Measurements from ENCODE around the gene CCDC142. TPM values are rescaled to one million over a fixed set of nuclear protein-coding genes. Genes with fewer than 3 reads are reported as not detected.
"Not testable (repeated sequence)": the region's sequence is repeated elsewhere in the genome, so short reads cannot be mapped to it uniquely, and the experiment has no call there.

CCDC142 gene
- total RNA-seq, 3 donors from 2014 or later (not counting 1 experiment from before 2014, with no cell fraction given), result 14.9 to 25.2 (median 15.6) TPM

GRCh38 chr2:74448771-74449170 is 34.0 kb downstream of the CCDC142 start:
- no peaks in the 10 kb centered on the region for H3K9me3 Mint-ChIP-seq
- TF ChIP-seq CTCF (IDR thresholded peaks at IDR 0.05), result no peak
- no peaks in the 10 kb centered on the region for H3K36me3 ChIP-seq (ENCODE audit: control insufficient read depth, insufficient read depth, low read length)
- H3K4me1 ChIP-seq (ENCODE audit: control insufficient read depth, insufficient read depth, low read length), result peaks cover 22% of the 10 kb centered on the region
- H3K4me3 ChIP-seq (ENCODE audit: low read length), result no peak overlapping the region
- intact Hi-C loops (cut with micrococcal nuclease), result no loop called here
- WGBS (ENCODE audit: insufficient coverage), result 86% methylated on average over 2 of the region's 2 CpGs
- peaks cover 13 to 15% of the 10 kb centered on the region in 2 donors for H3K4me1 Mint-ChIP-seq
- no peak overlapping the region for H3K27ac Mint-ChIP-seq
- no peaks in the 10 kb centered on the region for H3K27me3 ChIP-seq (ENCODE audit: control insufficient read depth, insufficient read depth, low read length)
- ATAC-seq (no peak), DNase-seq (no peak)
- no peak overlapping the region for H3K27ac ChIP-seq (ENCODE audit: low read length)
- peaks cover 0 to 3% of the 10 kb centered on the region in 2 donors for H3K27me3 Mint-ChIP-seq (ENCODE audit: low read depth in 2 of 2)
- H3K4me3 Mint-ChIP-seq, result no peak overlapping the region
- no peaks in the 10 kb centered on the region for H3K9me3 ChIP-seq (ENCODE audit: control insufficient read depth, insufficient read depth, low read length)
- no peaks in the 10 kb centered on the region for H3K36me3 Mint-ChIP-seq

GRCh38 chr2:74447230-74447999 is 35.4 kb downstream of the CCDC142 start:
- Histone ChIP-seq H3K4me1 (ENCODE audit: control insufficient read depth, insufficient read depth, low read length) (peaks cover 13% of the 10 kb centered on the region), H3K36me3 (ENCODE audit: control insufficient read depth, insufficient read depth, low read length) (no peaks in the 10 kb centered on the region), H3K27ac (ENCODE audit: low read length) (no peak overlapping the region), H3K27me3 (ENCODE audit: control insufficient read depth, insufficient read depth, low read length) (peaks cover under 1% of the 10 kb centered on the region), H3K9me3 (ENCODE audit: control insufficient read depth, insufficient read depth, low read length) (no peaks in the 10 kb centered on the region), H3K4me3 (ENCODE audit: low read length) (no peak overlapping the region)
- Mint-ChIP-seq H3K27me3 (ENCODE audit: low read depth in 2 of 2) (peaks cover 0 to 5% of the 10 kb centered on the region in 2 donors), H3K27ac (no peak overlapping the region), H3K36me3 (no peaks in the 10 kb centered on the region), H3K9me3 (no peaks in the 10 kb centered on the region), H3K4me3 (no peak overlapping the region), H3K4me1 (peaks cover 3 to 4% of the 10 kb centered on the region in 2 donors)
- no peak for TF ChIP-seq CTCF (IDR thresholded peaks at IDR 0.05)
- DNase-seq (no peak), ATAC-seq (no peak)
- intact Hi-C loops (cut with micrococcal nuclease), result no loop called here
- WGBS (ENCODE audit: insufficient coverage), result 100% methylated on average over 2 of the region's 5 CpGs

- intact Hi-C loops (cut with micrococcal nuclease), result no loop called here
- Mint-ChIP-seq H3K36me3 (no peaks in the 10 kb centered on the region), H3K4me1 (peaks cover 5 to 19% of the 10 kb centered on the region in 2 donors), H3K27me3 (ENCODE audit: low read depth in 2 of 2) (peaks cover 0 to 14% of the 10 kb centered on the region in 2 donors), H3K27ac (no peak overlapping the region), H3K4me3 (no peak overlapping the region), H3K9me3 (no peaks in the 10 kb centered on the region)
- ATAC-seq (no peak), DNase-seq (no peak)
- H3K36me3 ChIP-seq (ENCODE audit: control insufficient read depth, insufficient read depth, low read length), result no peaks in the 10 kb centered on the region
- peaks cover 27% of the 10 kb centered on the region for H3K4me1 ChIP-seq (ENCODE audit: control insufficient read depth, insufficient read depth, low read length)
- TF ChIP-seq CTCF (IDR thresholded peaks at IDR 0.05), result no peak
- no peak overlapping the region for H3K4me3 ChIP-seq (ENCODE audit: low read length)
- H3K9me3 ChIP-seq (ENCODE audit: control insufficient read depth, insufficient read depth, low read length), result no peaks in the 10 kb centered on the region
- peaks cover 19% of the 10 kb centered on the region for H3K27me3 ChIP-seq (ENCODE audit: control insufficient read depth, insufficient read depth, low read length)
- H3K27ac ChIP-seq (ENCODE audit: low read length), result no peak overlapping the region
- 27% methylated on average over 3 of the region's 5 CpGs for WGBS (ENCODE audit: insufficient coverage)
Measured at GRCh38 chr2:74444498-74445318, 38.1 kb downstream of the CCDC142 start.

GRCh38 chr2:74442483-74443297 is 40.1 kb downstream of the CCDC142 start:
- ATAC-seq; H3K9me3 ChIP-seq (ENCODE audit: control insufficient read depth, insufficient read depth, low read length); H3K4me3 ChIP-seq (ENCODE audit: low read length); H3K36me3 ChIP-seq (ENCODE audit: control insufficient read depth, insufficient read depth, low read length); DNase-seq; H3K36me3 Mint-ChIP-seq; H3K27ac ChIP-seq (ENCODE audit: low read length); intact Hi-C loops (cut with micrococcal nuclease); H3K9me3 Mint-ChIP-seq: not testable (repeated sequence)
- Mint-ChIP-seq H3K4me3 (peak overlapping the region; percentile 88), H3K4me1 (peaks cover 22 to 38% of the 10 kb centered on the region in 2 donors), H3K27ac (peak overlapping the region; percentile 28 to 45), H3K27me3 (ENCODE audit: low read depth in 2 of 2) (peaks cover 0 to 14% of the 10 kb centered on the region in 2 donors)
- H3K4me1 ChIP-seq (ENCODE audit: control insufficient read depth, insufficient read depth, low read length), result peaks cover 33% of the 10 kb centered on the region
- 93% methylated on average over 15 of the region's 16 CpGs for WGBS (ENCODE audit: insufficient coverage)
- peaks cover 19% of the 10 kb centered on the region for H3K27me3 ChIP-seq (ENCODE audit: control insufficient read depth, insufficient read depth, low read length)
